ENCODE results near the gene GORASP2. TPM values are rescaled to one million over a fixed set of nuclear protein-coding genes. Genes with fewer than 3 reads are reported as not detected.
"Not testable (repeated sequence)": the region's sequence is repeated elsewhere in the genome, so short reads cannot be mapped to it uniquely, and the experiment has no call there.

The GORASP2 gene
- total RNA-seq, 4 donors from 2014 or later: 45.8 to 66.1 (median 56.5) TPM

GRCh38 chr2:170917219-170917913, 11.7 kb upstream of the GORASP2 start:
- peaks cover 0 to 51% (median 19%) of the 10 kb centered on the region in 3 donors for H3K9me3 ChIP-seq
- TF ChIP-seq POLR2A (IDR thresholded peaks at IDR 0.05): no peak
- no peak for TF ChIP-seq CTCF (IDR thresholded peaks at IDR 0.05)
- H3K4me1 ChIP-seq: no peaks in the 10 kb centered on the region
- H3K27ac ChIP-seq: no peak overlapping the region
- no peaks in the 10 kb centered on the region for H3K36me3 ChIP-seq
- intact Hi-C loops (cut with DNase I): no loop called here
- DNase-seq: no peak
- H3K4me3 ChIP-seq: no peak overlapping the region
- no peaks in the 10 kb centered on the region for H3K27me3 ChIP-seq
- 93 to 100% methylated on average over 6 to 8 of the region's 11 CpGs for WGBS, 2 donors

- no peak for TF ChIP-seq POLR2A (IDR thresholded peaks at IDR 0.05)
- no peak for TF ChIP-seq CTCF (IDR thresholded peaks at IDR 0.05)
- intact Hi-C loops (cut with DNase I): no loop called here
- Histone ChIP-seq H3K9me3 (peaks cover 0 to 45% (median 13%) of the 10 kb centered on the region in 3 donors), H3K36me3 (no peaks in the 10 kb centered on the region), H3K4me3 (no peak overlapping the region), H3K27me3 (no peaks in the 10 kb centered on the region), H3K4me1 (no peaks in the 10 kb centered on the region), H3K27ac (no peak overlapping the region)
- DNase-seq: no peak
- 90 to 91% methylated on average over 5 of the region's 5 CpGs for WGBS, 2 donors
Measured at GRCh38 chr2:170917957-170918356, 11.1 kb upstream of the GORASP2 start.

- H3K36me3 ChIP-seq; intact Hi-C loops (cut with DNase I); H3K27ac ChIP-seq; H3K4me3 ChIP-seq; H3K4me1 ChIP-seq; DNase-seq; H3K27me3 ChIP-seq: not testable (repeated sequence)
- 91% methylated on average over 2 of the region's 2 CpGs for WGBS, 2 donors
- H3K9me3 ChIP-seq: peaks cover 0 to 25% (median 10%) of the 10 kb centered on the region in 3 donors
Measured at GRCh38 chr2:170921873-170922272, 7.2 kb upstream of the GORASP2 start.

GRCh38 chr2:170922634-170923494, 6.2 kb upstream of the GORASP2 start:
- no peak for DNase-seq
- Histone ChIP-seq H3K27me3 (no peaks in the 10 kb centered on the region), H3K9me3 (peaks cover 0 to 15% (median under 1%) of the 10 kb centered on the region in 3 donors), H3K4me3 (no peak overlapping the region), H3K36me3 (no peaks in the 10 kb centered on the region), H3K27ac (no peak overlapping the region), H3K4me1 (peaks cover 0 to under 1% (median 0%) of the 10 kb centered on the region in 3 donors)
- intact Hi-C loops (cut with DNase I): no loop called here
- WGBS, 2 donors: 84 to 90% methylated on average over 3 to 4 of the region's 8 CpGs
- TF ChIP-seq POLR2A (IDR thresholded peaks at IDR 0.05) (no peak), CTCF (IDR thresholded peaks at IDR 0.05) (no peak)

- Histone ChIP-seq H3K27me3 (no peaks in the 10 kb centered on the region), H3K4me1 (peaks cover 0 to 9% (median 5%) of the 10 kb centered on the region in 3 donors), H3K9me3 (peaks cover 0 to 10% (median 0%) of the 10 kb centered on the region in 3 donors), H3K4me3 (no peak overlapping the region), H3K36me3 (no peaks in the 10 kb centered on the region), H3K27ac (no peak overlapping the region)
- no peak for DNase-seq
- TF ChIP-seq CTCF (IDR thresholded peaks at IDR 0.05): no peak
- TF ChIP-seq POLR2A (IDR thresholded peaks at IDR 0.05): no peak
- 75 to 88% methylated on average over 1 of the region's 1 CpG for WGBS, 2 donors
- intact Hi-C loops (cut with DNase I): no loop called here
Measured at GRCh38 chr2:170923799-170924198, 5.3 kb upstream of the GORASP2 start.
